Measurements from ENCODE around the gene C1QTNF4.
"Not testable (repeated sequence)": the region's sequence is repeated elsewhere in the genome, so short reads cannot be mapped to it uniquely, and the experiment has no call there.

C1QTNF4 gene

GRCh38 chr11:47593934-47594855 is at the start of gene C1QTNF4:
Gene C1QTNF4 (minus strand): TSS chr11:47594411. CDS start chr11:47590810, 3,601 bp downstream.
- DNase-seq (ENCODE audit: low read depth in 1 of 2, low spot score in 1 of 2): no peak

DNA sequence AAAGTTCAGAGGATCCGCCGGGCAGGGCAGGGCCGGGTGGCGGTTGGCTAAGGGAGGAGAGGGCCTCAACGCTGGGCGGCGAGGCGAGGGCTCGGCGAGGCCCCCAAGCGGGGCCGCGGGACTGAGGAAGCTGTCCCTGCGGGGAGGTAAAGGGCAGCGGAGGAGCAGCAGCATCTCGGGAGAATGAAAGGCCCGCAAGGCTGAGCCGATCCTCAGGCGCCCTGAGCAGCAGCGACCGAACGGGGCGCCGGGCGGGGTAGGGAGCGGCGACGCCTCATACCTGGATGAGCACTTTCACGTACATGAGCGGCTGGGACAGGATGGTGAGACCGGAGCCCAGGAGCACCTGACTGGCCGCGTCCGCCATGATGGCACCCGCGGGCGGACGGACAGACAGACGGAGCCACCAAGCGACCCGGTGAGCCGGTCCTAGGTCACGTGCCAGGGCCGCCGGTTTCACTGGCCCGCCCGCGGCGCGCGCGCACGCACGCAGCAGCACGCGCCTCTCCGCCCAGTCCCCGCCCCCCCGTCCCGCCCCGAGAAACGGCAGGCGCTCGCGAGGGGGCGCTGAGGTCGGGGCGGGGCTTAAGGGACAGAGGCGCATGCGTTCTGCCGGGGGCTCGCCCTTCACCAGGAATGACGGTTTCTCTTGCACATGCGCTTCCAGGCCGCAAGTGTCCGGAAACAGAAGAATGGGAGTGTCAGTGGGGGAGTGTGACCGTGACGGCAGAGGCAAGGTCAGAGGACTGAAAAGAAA is 48.1 kb upstream of the C1QTNF4 start, which contains the start of gene MTCH2:
MTCH2 (minus strand) TSS at position 461 of the 757 bp plus-strand sequence; CDS start at position 367, 94 bp downstream.
- DNase-seq (ENCODE audit: low read depth in 1 of 2, low spot score in 1 of 2): peak; percentile 91 to 95

DNA sequence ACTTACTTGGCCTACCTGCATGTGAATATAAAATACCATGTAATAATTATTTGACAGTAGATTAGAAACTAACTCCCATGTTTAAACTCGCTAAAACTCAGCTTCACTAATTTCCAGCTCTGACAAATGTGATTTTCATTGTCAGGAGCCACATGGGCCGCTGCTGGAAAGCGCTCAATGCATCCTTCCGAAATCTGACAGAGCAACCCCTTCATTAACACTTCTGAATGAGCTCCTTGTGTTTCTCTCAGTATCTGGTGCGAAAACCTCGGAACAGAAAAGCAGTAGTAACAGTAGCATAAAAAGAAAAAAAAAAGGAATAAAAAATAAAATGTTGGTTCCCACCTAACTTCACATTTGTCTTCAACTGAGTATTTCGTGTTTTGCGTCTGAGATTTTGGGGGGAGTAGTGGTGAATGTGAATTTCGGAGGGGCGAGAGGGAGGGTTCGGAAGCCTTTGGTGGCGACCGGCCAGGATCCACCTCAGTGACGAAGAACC is 47.4 kb upstream of the C1QTNF4 start:
- DNase-seq (ENCODE audit: low read depth in 1 of 2, low spot score in 1 of 2): no peak

GRCh38 chr11:47640506-47640905 is 46.3 kb upstream of the C1QTNF4 start:
- DNase-seq (ENCODE audit: low read depth in 1 of 2, low spot score in 1 of 2): not testable (repeated sequence)

- DNase-seq (ENCODE audit: low read depth in 1 of 2, low spot score in 1 of 2): not testable (repeated sequence)
These were observed 42.1 kb upstream of the C1QTNF4 start for GRCh38 chr11:47636331-47636730.

- DNase-seq (ENCODE audit: low read depth in 1 of 2, low spot score in 1 of 2): no peak
These were observed 37.3 kb upstream of the C1QTNF4 start for GRCh38 chr11:47631473-47631872.

- DNase-seq (ENCODE audit: low read depth in 1 of 2, low spot score in 1 of 2): no peak
These were observed 33.8 kb upstream of the C1QTNF4 start for GRCh38 chr11:47628026-47628425.

DNA sequence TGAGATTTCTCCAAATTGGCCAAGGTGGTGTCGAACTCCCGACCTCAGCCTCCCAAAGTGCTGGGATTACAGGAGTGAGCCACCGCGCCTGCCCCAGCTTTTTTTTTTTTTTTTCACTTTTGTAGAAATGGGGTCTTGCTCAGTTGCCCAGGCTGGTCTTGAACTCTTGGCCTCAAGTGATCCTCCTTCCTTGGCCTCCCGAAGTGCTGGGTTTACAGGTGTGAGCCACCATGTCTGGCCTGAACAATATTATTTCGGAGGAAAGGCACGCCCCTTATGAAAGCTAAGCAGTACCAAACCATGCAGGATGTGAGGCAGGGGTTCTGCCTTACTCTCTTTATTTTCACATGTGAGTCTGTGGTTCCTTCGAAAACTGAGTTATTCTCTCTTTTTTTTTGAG is 32.0 kb upstream of the C1QTNF4 start:
- no peak for DNase-seq (ENCODE audit: low read depth in 1 of 2, low spot score in 1 of 2)

- DNase-seq (ENCODE audit: low read depth in 1 of 2, low spot score in 1 of 2): no peak
These were observed 26.7 kb upstream of the C1QTNF4 start for GRCh38 chr11:47620836-47621378.

- no peak for DNase-seq (ENCODE audit: low read depth in 1 of 2, low spot score in 1 of 2)
These were observed 23.2 kb upstream of the C1QTNF4 start for GRCh38 chr11:47617417-47617809.

- DNase-seq (ENCODE audit: low read depth in 1 of 2, low spot score in 1 of 2): no peak
These were observed 22.7 kb upstream of the C1QTNF4 start for GRCh38 chr11:47616726-47617416.

DNA sequence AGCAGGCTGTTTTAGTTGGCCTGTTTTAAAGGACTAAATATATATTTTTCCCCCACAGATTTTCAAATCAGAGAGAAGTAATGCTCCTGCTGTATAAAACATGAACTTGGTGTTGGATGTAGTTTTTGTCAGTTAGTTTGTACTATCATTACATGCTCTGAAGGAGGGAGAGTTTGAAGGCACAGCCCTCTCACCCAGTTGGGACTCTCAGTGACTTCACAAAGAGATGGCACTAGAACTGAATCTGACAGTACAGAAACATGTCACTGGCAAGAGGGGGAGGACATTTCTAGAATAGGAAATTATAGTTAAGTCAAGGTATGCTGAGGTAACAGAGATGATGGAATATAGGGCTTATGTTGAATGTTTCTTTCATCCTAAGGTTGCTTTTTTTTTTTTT is 21.0 kb upstream of the C1QTNF4 start:
- DNase-seq (ENCODE audit: low read depth in 1 of 2, low spot score in 1 of 2): no peak

- DNase-seq (ENCODE audit: low read depth in 1 of 2, low spot score in 1 of 2): no peak
These were observed 17.2 kb upstream of the C1QTNF4 start for GRCh38 chr11:47611348-47611794.

DNA sequence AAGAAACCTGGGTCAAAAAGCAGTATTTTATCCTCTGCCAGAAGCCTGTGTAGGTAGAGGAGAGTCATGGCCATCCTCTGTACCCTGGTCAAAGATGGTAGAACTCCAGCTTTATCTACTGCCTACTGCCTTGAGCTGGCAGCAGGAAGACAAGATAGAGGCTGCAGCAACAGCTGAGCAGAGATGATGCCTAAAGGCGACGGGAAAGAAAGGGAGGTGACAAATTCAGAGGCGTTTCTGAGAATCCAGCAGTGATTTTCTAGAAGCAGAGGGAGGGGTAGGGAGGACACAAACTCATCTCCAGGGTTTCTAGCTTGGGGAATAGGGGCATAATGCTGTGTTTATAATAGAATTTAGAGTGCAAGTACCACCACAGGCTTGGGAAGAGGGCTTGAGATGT is 15.5 kb upstream of the C1QTNF4 start:
- DNase-seq (ENCODE audit: low read depth in 1 of 2, low spot score in 1 of 2): no peak

DNA sequence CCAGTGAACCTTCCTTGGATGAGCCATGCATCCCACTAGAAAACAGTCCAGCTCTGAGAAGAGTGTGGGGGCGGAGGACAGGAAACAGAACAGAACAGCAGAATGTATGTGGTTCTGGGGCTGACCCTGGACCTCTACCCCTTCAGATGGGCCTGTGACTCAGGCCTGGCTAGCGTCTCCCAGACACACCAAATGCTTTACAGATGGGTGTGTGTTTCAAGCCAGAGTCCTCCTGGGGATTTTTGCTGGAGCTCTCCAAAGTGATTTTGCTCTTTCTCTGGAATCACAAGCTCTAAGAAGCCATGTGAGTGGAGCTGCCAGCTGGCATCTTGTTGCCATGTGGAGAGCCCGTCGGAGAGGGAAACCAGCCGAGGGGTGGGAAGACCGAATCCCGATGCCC is 13.2 kb upstream of the C1QTNF4 start:
- no peak for DNase-seq (ENCODE audit: low read depth in 1 of 2, low spot score in 1 of 2)

DNA sequence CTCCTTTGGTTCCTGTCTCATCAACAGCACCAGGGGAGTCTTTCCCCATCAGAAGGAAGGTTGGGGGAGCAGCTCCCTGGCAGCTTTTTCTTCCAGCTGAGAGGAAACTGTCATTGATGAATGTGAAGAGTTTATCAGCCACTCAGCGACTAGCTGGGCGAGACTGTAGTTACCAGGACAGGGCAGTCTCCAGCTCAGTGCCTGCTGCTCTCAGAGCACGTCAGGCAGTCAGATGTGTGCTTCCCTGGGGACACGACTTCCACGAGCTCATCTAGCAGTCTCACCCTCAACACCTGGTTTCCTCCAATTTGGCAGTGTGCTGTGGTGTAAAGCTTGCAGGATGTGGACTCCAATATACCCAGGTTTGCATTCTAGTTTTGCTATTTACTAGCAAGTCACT is 12.5 kb upstream of the C1QTNF4 start:
- DNase-seq (ENCODE audit: low read depth in 1 of 2, low spot score in 1 of 2): no peak

- no peak for DNase-seq (ENCODE audit: low read depth in 1 of 2, low spot score in 1 of 2)
These were observed 11.7 kb upstream of the C1QTNF4 start for GRCh38 chr11:47605921-47606320.

DNA sequence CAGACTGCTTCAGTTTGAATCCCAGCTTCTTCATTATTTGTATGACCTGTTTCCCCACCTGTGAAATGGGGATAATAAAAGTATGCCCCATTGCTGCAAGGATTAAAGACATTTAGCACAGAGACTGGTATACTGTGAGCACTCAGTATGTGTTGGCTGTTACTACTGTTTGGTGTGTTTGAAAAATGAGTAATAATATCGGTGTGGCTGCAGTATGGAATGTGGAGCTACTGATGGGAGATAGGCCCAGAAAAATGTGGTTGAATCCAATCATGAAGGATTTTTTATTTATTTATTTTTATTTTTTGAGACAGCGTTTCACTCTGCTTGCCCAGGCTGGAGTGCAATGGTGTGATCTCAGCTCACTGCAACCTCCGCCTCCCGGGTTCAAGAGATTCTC is 9.1 kb upstream of the C1QTNF4 start:
- DNase-seq (ENCODE audit: low read depth in 1 of 2, low spot score in 1 of 2): no peak

DNA sequence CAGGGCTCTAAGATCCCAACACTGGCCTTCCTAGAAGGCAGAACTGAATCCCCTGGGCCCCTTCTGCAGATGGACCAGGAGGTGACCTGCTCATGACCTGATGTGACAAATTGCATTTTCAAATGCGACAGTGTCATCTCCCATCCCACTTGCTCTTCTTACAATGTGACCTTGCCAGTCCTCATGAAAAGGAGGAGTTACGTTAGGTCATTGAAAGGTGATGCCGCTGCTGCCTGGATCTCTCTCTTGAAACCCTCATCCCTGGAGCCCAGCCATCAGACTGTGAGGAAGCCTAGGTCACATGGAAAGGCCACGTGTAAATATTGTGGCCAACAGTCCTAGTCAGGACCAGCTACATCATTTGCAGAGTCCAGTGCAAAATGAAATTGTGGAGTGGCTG is 5.7 kb upstream of the C1QTNF4 start:
- DNase-seq (ENCODE audit: low read depth in 1 of 2, low spot score in 1 of 2): no peak

DNA sequence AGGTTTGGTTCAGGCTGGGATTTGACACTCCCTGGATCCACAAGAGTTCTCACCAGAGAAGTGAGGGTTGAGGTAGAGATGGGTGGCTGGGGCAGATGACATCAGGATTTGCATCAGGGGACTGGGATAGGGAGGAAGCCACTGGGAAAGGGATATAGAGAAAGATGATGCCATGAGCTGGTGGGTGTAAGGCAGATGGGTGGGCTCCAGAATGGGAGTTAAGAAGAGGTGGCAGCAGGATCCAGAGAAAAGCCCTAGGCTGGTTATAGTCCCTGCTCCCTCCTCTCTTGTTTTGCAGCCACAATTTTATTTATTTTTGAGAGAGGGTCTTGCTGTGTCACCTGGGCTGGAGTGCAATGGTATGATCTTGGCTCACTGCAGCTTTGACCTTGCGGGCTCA is 1.8 kb upstream of the C1QTNF4 start:
- no peak for DNase-seq (ENCODE audit: low read depth in 1 of 2, low spot score in 1 of 2)

DNA sequence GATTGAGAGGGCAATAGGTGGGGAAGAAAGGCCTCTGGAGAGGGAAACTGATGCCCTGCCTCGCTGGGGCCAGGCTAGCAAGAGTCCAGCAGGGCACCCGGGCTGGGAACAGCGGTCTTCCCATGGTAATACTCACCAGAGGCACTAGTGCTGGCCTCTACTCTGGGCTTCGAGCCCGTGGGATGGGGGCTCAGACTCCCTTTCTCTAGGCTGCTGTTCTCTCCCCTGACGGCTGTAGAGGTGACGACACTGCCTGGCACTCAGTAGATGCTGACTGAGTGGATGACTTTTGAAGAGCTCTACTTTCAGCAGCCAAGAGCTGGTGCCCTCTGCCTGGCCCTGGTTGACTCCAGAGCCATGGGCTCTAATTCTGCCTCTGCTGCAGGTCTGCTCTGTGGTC is 818 bp upstream of the C1QTNF4 start:
- DNase-seq (ENCODE audit: low read depth in 1 of 2, low spot score in 1 of 2): no peak

Data from activated T-helper 1 cell treated with anti-CD3 and anti-CD28 coated beads, Interleukin-2, amount 50 U/mL, for 16 hours (primary cell).